GM18909 (cell line): ENCODE data around the gene DNAAF1.
"Not testable (repeated sequence)": the region's sequence is repeated elsewhere in the genome, so short reads cannot be mapped to it uniquely, and the experiment has no call there.

Experiments used
- ATAC-seq: cut with Tn5 transposase; IDR thresholded peaks from one replicate; pipeline ENCODE4 v1.9.1; 2021; ENCODE audit warnings: mild to moderate bottlenecking; ENCODE audit not compliant: unreplicated experiment, poor library complexity

Gene DNAAF1

DNA sequence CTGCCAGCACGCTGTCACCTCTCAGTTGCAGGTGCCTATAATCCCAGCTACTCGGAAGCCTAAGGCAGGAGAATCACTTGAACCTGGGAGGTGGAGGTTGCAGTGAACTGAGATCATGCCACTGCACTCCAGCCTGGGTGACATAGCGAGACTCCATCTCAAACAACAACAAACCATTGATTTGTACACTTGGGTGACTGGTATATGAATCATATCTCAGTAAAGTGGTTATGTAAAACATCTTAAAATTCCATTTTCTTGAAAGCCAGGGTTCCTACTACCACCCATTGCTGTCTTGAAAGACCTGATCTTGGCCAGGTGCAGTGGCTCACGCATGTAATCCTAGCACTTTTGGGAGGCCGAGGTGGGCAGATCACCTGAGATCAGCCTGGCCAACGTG, 60.0 kb downstream of the DNAAF1 start:
- ATAC-seq = not testable (repeated sequence)

DNA sequence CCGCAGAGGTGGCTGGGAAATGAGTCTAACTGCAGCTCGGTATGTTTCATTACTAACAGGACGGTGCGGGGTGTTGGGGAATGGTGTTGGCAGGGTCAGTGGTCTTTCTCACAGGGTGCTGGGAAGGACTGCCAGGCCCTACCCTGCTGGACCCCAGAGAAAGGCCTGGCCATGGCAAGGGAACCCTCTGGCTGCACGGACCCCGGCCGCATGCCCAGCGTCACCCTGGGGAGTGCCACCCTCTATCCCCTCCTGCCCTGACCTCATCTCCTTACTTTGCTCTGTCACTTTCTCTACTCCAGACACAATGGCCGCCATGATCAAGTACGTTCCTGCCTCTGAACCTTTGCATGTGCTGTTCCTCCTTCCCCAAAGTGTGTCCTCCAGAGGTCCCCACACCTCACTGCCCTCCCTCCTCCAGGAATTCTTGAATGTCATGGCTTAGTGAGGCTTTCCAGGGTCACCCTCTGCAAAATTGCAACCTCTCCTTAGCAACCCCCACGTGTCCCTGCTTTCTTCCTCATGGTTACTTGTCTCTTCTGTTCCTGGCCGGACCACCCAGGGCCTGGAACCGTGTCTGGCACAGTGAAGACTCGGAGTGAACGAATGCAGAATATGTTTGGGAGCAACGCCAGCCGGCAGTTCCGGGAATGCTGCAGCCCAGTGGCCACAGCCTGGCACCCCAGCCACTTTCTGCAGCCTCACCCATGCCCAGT, 61.0 kb downstream of the DNAAF1 start:
- no peak for ATAC-seq

DNA sequence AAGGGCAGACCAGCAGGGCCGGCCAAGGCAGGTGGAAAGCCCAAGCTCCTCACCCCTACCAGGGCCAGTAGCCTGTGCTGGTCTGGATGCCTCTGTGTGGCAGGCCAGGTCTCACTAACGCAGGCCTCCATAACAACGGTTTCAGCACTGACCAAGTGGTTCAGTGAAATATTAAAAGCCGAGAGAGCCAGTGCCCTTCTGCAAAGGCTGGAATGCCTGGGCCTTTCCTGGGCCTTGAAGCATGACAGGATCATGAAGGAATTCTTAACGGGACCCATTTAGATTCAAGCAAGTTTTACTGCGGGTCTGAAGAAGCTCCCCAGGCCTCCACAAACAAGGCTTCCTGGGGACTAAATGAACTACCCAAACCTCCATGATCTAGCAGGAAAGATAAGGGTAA, 62.1 kb downstream of the DNAAF1 start:
- no peak for ATAC-seq

DNA sequence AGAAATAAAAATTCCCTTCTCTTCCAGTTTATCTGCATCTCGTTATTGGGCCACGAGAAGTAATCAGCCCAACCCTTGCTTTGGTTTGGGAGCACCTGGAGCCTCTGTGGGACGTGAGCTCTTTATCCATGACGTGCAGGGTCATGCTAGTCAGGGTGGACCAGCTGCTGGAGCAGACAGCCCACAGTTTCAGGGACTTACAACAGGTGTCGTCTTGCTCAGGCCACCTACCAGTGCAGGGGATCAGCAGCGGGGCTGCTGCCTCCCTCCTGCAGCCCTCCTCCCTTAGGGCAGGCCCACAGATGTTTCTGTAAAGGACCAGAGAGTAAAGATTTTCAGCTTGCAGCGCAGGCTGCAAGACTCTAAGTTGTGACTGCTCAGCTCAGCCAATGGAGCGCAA, 62.8 kb downstream of the DNAAF1 start:
- no peak for ATAC-seq

DNA sequence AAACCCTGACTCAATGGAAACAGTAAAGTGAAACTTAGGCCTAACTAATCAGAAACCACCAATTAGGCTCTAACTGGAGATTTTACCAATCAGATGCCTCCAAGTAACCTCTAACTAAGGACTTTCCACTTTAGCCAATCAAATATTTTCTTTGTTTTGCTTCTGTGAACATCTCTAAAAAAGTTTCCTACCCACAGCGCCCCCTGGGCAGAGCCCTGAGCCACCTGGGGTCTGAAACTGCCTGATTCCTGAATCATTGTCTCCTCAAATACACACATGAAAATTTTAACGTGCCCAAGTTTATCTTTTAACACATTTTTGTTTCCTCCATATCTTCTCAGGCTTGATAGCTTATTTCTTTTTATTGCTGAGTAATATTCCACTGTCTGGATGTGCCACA, 64.9 kb downstream of the DNAAF1 start:
- ATAC-seq = no peak

DNA sequence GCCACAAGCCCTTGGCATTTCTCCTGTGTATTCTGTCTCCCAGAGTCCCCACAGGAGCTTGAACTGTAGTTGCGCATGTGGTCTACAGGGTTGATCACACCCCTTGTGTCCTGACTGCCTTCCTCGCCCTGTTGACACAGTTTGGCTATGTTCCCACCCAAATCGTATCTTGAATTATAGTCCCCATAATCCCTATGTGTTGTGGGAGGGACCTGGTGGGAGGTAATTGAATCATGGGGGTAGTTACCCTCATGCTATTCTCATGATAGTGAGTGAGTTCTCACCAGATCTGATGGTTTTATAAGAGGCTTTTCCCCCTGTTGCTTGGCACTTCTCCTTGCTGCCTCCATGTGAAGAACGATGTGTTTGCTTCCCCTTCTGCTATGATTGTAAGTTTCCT, 67.0 kb downstream of the DNAAF1 start:
- no peak for ATAC-seq

DNA sequence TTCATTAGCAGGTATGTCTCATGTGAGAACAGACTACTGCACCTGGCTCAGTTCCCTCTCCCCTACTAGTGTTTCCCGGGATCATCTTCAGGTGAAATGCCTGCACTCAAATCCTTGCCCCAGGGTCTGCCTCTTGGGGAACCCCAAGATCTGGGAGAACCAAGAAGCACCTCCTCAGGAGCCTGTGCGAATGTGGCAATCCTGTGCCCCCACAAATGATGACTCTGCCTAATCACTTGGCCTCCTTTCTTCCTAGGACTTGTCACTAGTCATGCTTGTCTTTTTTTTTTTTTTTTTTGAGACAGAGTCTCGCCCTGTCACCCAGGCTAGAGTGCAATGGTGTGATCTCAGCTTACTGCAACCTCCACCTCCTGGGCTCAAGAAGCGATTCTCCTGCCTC, 67.5 kb downstream of the DNAAF1 start:
- no peak for ATAC-seq

DNA sequence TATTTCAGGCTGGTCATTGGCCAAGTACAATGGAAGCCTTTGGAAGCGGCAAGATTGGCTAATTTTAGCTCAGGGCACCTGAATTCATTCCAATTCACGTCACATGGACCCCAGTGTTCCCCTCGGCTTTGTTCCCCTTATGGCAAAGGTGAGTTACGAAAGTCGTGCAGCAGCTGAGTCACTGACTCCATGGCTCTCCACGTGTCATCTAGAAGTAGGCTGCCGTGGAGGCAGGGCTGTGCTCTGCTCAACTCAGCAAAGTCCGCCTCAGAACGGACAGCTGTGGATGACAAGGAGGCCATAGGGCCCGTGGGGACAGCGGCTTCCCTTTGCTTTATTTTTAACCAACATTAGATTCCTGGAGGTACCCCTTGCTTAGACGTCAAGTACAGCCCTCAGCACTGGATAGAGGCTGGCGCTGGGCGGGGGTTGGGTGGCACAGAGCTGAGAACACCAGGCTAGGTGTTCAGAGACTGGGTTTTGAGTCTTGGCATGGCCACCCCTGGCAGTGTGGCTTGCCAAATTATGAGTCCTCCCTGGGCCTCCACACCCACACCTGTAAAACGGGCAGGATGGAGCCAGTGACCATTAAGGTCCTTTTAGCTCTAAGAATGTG, 69.5 kb downstream of the DNAAF1 start:
- no peak for ATAC-seq

DNA sequence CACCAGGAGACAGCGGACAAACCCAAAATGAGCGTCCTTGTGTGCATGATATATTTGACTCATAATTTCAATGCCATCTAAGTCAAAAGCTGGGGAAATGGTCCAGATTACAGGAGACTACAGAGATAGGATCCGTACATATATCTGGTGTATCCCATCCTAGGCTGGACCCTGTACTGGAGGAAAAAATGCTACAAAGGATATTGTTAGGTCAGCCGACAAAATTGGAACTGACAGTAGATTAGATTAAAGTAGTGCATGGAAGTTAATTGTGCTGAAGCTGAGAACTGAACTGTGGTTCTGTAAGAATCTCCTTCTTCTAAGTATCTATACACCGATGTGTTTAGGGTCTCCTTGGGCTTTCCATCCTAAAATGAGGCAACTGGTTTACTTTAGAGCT, 70.4 kb downstream of the DNAAF1 start:
- no peak for ATAC-seq

DNA sequence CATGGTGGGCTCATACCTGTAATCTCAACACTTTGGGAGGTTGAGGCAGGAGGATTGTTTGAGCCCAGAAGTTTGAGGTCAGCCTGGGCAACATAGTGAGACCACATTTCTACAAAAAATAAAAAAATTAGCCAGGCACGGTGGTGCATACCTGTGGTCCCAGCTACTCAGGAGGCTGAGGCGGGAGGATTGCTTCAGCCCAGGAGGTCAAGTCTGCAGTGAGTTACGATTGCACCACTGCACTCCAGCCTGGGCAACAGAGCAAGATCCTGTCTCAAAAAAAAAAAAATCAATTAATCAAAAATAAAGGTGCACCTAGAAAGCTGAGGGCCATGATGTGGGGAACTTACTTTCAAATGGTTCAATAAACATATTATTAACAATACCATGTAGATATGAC, 71.0 kb downstream of the DNAAF1 start:
- not testable (repeated sequence) for ATAC-seq

DNA sequence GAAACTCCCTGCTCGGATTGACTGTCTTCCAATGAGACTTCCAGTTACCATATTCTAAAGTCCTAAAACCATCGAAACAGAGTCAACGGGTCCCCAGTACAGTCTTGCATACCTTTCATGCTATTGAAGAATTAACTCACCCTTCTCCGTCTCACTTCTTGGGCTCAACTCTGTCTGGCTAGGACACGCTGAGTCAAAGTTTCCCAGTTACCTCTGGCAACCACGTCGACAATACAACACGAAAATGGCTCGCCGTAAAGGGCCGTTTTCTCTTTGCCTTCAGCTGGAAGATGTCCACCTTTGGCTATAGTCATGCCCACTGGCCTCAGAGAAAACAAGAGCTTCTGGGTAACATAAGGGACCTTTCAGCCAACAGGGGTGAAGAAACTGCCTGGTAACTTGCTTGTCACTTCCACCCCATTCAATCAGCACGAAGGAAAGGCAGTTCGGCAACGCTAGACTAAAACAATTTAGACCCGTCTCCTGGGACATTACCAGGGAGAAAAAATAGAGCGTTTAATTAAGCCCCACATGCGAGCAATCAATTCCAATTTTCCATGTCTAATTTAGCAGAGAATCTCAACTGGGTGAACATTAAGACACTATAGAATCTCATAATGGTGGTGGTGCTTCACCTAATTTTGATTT, 73.2 kb downstream of the DNAAF1 start:
- no peak for ATAC-seq

DNA sequence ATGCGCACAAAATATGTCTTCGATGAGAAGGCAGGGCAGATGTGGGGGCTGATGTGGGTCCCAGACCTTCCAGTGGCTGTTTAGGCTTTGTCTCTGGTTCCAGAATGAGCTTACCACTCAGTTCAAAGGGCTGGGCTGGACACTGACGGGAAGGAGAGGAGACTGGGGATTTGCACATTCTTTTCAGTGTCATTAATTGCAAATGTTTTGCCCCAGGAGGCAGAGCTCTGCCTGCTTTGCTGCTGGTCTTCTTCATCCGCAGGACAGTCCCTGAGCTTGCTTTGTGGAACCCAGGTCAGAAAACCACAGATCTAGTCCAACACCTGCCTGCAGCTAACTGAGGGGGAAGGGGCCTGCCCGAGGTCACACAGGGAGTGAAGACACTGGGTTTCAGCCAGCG, 73.8 kb downstream of the DNAAF1 start:
- no peak for ATAC-seq

DNA sequence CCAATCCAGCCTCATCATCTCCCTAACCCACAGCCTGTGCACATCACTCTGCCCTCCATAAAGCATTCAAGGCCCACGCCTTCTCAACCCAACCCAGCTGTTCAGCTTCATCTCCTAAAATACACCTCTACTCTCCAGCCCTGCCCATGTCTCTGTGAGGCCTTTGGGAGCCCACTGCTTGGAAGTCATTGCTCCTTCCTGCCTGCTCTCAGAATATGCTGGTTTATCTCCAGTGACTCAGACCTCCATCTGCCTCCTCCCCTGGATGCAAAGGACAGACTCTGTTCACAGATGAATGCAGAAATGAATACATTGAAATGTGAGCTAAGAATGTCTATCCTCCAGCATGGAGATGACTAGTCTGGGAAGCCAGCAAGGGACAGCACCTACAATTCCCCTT, 75.7 kb downstream of the DNAAF1 start:
- no peak for ATAC-seq

DNA sequence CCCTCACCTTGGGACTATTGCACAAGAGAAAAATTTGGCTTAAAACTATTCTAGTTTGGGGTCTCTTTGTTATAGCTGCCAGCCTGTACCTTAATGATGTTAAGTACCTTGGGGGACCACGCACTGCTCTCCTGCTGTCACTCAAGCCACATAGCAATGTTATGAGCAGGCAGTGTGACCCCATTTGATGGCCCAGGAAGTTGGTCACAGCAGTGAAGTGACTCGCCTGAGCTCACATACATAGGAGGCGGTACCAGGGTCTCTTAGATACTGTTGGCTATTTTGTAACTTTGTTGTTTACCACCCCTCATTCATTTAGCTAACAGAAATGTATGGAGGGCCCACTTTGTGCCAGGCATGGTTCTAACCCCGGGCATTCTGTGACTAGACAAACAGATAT, 78.3 kb downstream of the DNAAF1 start:
- ATAC-seq = no peak

DNA sequence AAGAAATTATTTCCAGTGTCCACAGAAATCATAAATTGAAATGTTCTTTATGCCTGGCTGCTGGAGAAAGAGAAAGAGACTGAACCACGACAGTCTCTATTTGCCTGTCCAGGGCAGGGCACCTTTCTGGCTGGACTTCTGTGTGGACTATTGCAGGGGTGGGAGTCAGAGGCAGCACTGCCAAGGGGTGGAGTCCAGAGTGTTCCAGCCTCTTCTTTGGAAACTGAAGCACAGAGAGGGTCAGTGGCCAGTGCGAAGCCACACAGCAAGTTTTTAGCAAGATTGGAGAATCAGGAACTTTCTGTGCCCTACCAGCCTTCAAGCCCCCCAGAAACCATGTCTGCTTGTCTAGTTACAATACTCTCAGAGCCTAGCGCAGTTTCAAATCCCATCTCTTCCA, 79.4 kb downstream of the DNAAF1 start:
- no peak for ATAC-seq

DNA sequence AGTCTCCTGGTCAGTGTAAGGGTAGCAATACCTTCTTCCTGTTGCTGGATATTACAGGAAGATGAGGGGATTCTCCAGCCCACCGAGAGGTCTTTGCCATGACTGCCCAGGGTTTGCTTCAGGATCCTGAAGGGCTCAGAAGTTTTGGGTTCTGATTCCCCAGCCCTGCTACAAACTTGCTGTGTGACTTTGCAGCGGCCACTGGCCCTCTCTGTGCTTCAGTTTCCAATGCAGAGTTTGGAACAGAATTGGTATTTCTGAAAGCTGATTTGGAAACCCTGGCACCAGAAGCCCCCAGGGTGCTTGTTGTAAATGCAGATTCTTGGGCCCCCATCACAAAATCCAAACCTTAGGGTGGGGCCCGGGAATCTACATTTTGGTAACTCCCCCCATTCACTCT, 80.0 kb downstream of the DNAAF1 start:
- no peak for ATAC-seq

DNA sequence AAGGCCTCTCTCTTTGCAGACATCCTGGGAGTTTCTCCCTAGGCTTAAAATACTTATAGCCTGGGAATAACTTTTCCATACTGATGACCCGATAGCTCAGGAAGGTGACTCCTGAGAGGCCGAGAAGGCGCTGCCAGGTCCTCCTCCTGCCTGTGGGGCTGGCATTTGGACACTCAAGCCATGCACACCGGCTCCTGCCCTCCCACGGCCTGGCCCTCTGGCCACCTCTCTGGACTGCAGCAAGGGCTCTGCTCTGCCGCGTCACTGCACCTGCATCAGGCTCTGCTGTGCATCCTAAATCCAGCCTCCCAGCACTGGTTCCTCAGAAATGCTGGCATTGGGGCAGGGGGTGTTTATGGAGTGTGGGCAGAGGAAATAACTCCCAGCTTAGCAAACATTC, 80.5 kb downstream of the DNAAF1 start:
- ATAC-seq = no peak

DNA sequence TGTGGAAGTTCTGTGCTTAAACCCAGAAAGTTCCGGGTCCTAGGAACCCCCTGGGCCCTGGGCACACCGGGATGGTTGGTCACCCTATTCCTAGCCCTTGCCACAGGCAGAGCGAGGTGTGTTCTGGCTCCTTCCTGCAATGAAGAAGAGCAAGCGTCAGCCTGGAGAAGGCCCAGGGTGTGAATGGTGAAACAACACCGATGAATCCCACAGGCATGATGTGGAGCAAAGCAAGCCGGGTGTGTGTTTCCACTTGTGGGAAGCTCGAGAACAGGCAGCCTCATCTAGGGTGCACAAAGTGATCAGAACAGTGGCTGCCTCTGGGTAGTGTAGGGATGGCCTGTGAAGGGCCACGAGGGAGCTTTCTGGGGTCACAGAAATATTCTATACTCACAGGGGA, 80.9 kb downstream of the DNAAF1 start:
- no peak for ATAC-seq
